Left lung (tissue), 10 donors: ENCODE data around the gene ADAM12. TPM values are rescaled to one million over a fixed set of nuclear protein-coding genes. Genes with fewer than 3 reads are reported as not detected.

ENCODE experiments used
- ATAC-seq: fragments of 200-7000 bp; cut with Tn5 transposase; one replicate; pipeline ENCODE4 v1.9.1; 2020; ENCODE audit warnings: moderate library complexity
- DNase-seq, 4 donors: peaks; one replicate each; pipeline ENCODE4 v3.0.0-alpha.2; 2013 to 2020
- H3K27ac ChIP-seq, 2 donors: fragments of 200-600 bp; sonication (generic) in 1 of 2; one replicate each; pipeline versions ENCODE4 v1.5.0 to v1.8.0; 2020 to 2021
- H3K27me3 ChIP-seq, 2 donors: fragments of 200-600 bp; sonication (generic) in 1 of 2; one replicate each; pipeline versions ENCODE4 v1.5.0 to v1.8.0; 2020 to 2021
- H3K36me3 ChIP-seq, 2 donors: fragments of 200-600 bp; sonication (generic) in 1 of 2; one replicate each; pipeline versions ENCODE4 v1.5.0 to v1.8.0; 2020 to 2021
- H3K4me1 ChIP-seq, 2 donors: fragments of 200-600 bp; one replicate each; pipeline ENCODE4 v1.8.0; 2021
- H3K4me3 ChIP-seq, 2 donors: fragments of 200-600 bp; sonication (generic) in 1 of 2; one replicate each; pipeline versions ENCODE4 v1.5.0 to v1.8.0; 2020 to 2021; ENCODE audit warnings: mild to moderate bottlenecking in 1 of 2
- H3K9me3 ChIP-seq, 2 donors: fragments of 200-600 bp; sonication (generic) in 1 of 2; one replicate each; pipeline versions ENCODE4 v1.5.0 to v1.8.0; 2020 to 2021
- CTCF ChIP-seq, 2 donors: fragments of 200-600 bp; sonication (generic) in 1 of 2; IDR thresholded peaks; one replicate each; pipeline versions ENCODE4 v1.5.0 to v1.8.0; 2021; ENCODE audit warnings: antibody characterized with exemption in 2 of 2
- intact Hi-C, 2 donors: fragments of 100-400 bp; cut with DNase I; formaldehyde crosslinking; loops; one replicate each; pipeline versions ENCODE4 v1.11.2 to v1.14.2; 2022
- polyA plus RNA-seq, 6 donors: library from polyadenylated mRNA; unstranded; fragments of 120-200 nt; gene quantifications; one replicate each; pipeline ENCODE4 v1.2.1, GENCODE V29; 2013; ENCODE audit not compliant: insufficient read length in 6 of 6
- total RNA-seq, 2 donors: library from RNA; stranded (reverse); fragmentation: NEBNext Ultra II Directional; extraction: Animal tissue kit (Norgen Biotek cat#: 25700); gene quantifications; one replicate each; pipeline ENCODE4 v1.2.1, GENCODE V29; 2021
- donor health status: DM: no; HTN: yes; CAD: no.
- donor health status: DM: no; HTN: no; CAD: no.

The ADAM12 gene
- total and polyA plus RNA-seq, 8 donors: 2.6 to 22.4 (median 10.7) TPM

GRCh38 chr10:126207851-126208250 lies 180.4 kb downstream of the ADAM12 start:
- Histone ChIP-seq H3K4me3 (no peak overlapping the region), H3K4me1 (no peaks in the 10 kb centered on the region), H3K27me3 (peaks cover 0 to 12% of the 10 kb centered on the region in 2 donors), H3K27ac (no peak overlapping the region), H3K9me3 (no peaks in the 10 kb centered on the region), H3K36me3 (no peaks in the 10 kb centered on the region)
- DNase-seq (no peak), ATAC-seq (no peak)
- intact Hi-C loops: no loop called here
- no peak for TF ChIP-seq CTCF (IDR thresholded peaks at IDR 0.05)

- no peak for ATAC-seq
- H3K9me3 ChIP-seq: no peaks in the 10 kb centered on the region
- no peaks in the 10 kb centered on the region for H3K4me1 ChIP-seq
- peaks cover 0 to 12% of the 10 kb centered on the region in 2 donors for H3K27me3 ChIP-seq
- no peak overlapping the region for H3K27ac ChIP-seq
- no peak overlapping the region for H3K4me3 ChIP-seq
- H3K36me3 ChIP-seq: no peaks in the 10 kb centered on the region
- intact Hi-C loops: no loop called here
- TF ChIP-seq CTCF (IDR thresholded peaks at IDR 0.05): no peak
- DNase-seq: no peak
These were observed 180.9 kb downstream of the ADAM12 start for GRCh38 chr10:126207313-126207771.

- no peak for TF ChIP-seq CTCF (IDR thresholded peaks at IDR 0.05)
- peaks cover 0 to 4% of the 10 kb centered on the region in 2 donors for H3K27me3 ChIP-seq
- no peaks in the 10 kb centered on the region for H3K36me3 ChIP-seq
- no peaks in the 10 kb centered on the region for H3K9me3 ChIP-seq
- H3K4me3 ChIP-seq: no peak overlapping the region
- intact Hi-C loops: no loop called here
- DNase-seq (no peak), ATAC-seq (no peak)
- H3K4me1 ChIP-seq: no peaks in the 10 kb centered on the region
- no peak overlapping the region for H3K27ac ChIP-seq
These were observed 182.6 kb downstream of the ADAM12 start for GRCh38 chr10:126205486-126206205.

- H3K27ac ChIP-seq: no peak overlapping the region
- ATAC-seq: no peak
- H3K36me3 ChIP-seq: no peaks in the 10 kb centered on the region
- intact Hi-C loops: no loop called here
- no peaks in the 10 kb centered on the region for H3K9me3 ChIP-seq
- H3K4me1 ChIP-seq: no peaks in the 10 kb centered on the region
- no peak for DNase-seq
- no peak for TF ChIP-seq CTCF (IDR thresholded peaks at IDR 0.05)
- H3K4me3 ChIP-seq: no peak overlapping the region
- no peaks in the 10 kb centered on the region for H3K27me3 ChIP-seq
These were observed 184.0 kb downstream of the ADAM12 start for GRCh38 chr10:126204320-126204719.

- no peak for DNase-seq
These were observed 184.5 kb downstream of the ADAM12 start for GRCh38 chr10:126203746-126204145.

More at GRCh38 chr10:126203746-126204145, 184.5 kb downstream of the ADAM12 start:
- H3K9me3 ChIP-seq: no peaks in the 10 kb centered on the region
- TF ChIP-seq CTCF (IDR thresholded peaks at IDR 0.05): no peak
- H3K4me1 ChIP-seq: no peaks in the 10 kb centered on the region
- no peak for ATAC-seq
- H3K27ac ChIP-seq: no peak overlapping the region
- no peaks in the 10 kb centered on the region for H3K36me3 ChIP-seq
- no peak overlapping the region for H3K4me3 ChIP-seq
- H3K27me3 ChIP-seq: no peaks in the 10 kb centered on the region
- intact Hi-C loops: no loop called here
